Astrocyte (in vitro differentiated cells and primary cell): ENCODE measurements around the gene GRIK5. TPM values are rescaled to one million over a fixed set of nuclear protein-coding genes. Genes with fewer than 3 reads are reported as not detected.

ENCODE experiments used
- DNase-seq: peaks from one replicate; pipeline ENCODE4 v3.0.0-alpha.2; 2010; ENCODE audit warnings: low read depth
- FAIRE-seq: peaks from 2 replicates; lab custom pipeline; 2011; peaks lifted over from hg19 to GRCh38; lab: Jason Lieb, UNC
- H2AFZ ChIP-seq: 2 replicates; pipeline ENCODE4 v1.6.0; 2012; ENCODE audit warnings: low read depth, low read length, inconsistent platforms
- H3K27ac ChIP-seq: 2 replicates; pipeline ENCODE4 v1.5.1; 2011; ENCODE audit warnings: low read depth, low read length, inconsistent platforms
- H3K27me3 ChIP-seq: 2 replicates; pipeline ENCODE4 v1.6.0; 2011; ENCODE audit warnings: low read length, inconsistent platforms; ENCODE audit not compliant: insufficient read depth
- H3K36me3 ChIP-seq: 2 replicates; pipeline ENCODE4 v1.5.1; 2011; ENCODE audit warnings: low read length, inconsistent platforms; ENCODE audit not compliant: insufficient read depth
- H3K4me1 ChIP-seq: 2 replicates; pipeline ENCODE4 v1.5.1; 2011; ENCODE audit warnings: low read length, inconsistent platforms; ENCODE audit not compliant: insufficient read depth
- H3K4me2 ChIP-seq: 2 replicates; pipeline ENCODE4 v1.6.0; 2012; ENCODE audit warnings: low read length, inconsistent platforms
- H3K4me3 ChIP-seq: 2 replicates; pipeline ENCODE4 v1.5.1; 2011; ENCODE audit warnings: low read depth, mild to moderate bottlenecking, low read length, inconsistent platforms; ENCODE audit not compliant: insufficient read depth
- H3K79me2 ChIP-seq: 2 replicates; pipeline ENCODE4 v1.6.0; 2012; ENCODE audit warnings: mild to moderate bottlenecking, low read length, inconsistent platforms; ENCODE audit not compliant: insufficient read depth
- H3K9ac ChIP-seq: 2 replicates; pipeline ENCODE4 v1.6.0; 2012; ENCODE audit warnings: mild to moderate bottlenecking, low read length, inconsistent platforms
- H3K9me3 ChIP-seq: 2 replicates; pipeline ENCODE4 v1.5.1; 2012; ENCODE audit warnings: low read depth, mild to moderate bottlenecking, low read length, inconsistent platforms; ENCODE audit not compliant: insufficient read depth
- H4K20me1 ChIP-seq: 2 replicates; pipeline ENCODE4 v1.6.0; 2012; ENCODE audit warnings: low read length, inconsistent platforms; ENCODE audit not compliant: insufficient read depth
- H3K27ac Mint-ChIP-seq: one replicate; pipeline ENCODE4 v1.8.0; 2021; ENCODE audit warnings: mild to moderate bottlenecking, mixed read lengths; ENCODE audit not compliant: unreplicated experiment
- H3K27me3 Mint-ChIP-seq: one replicate; pipeline ENCODE4 v1.8.0; 2021; ENCODE audit warnings: low read depth, mixed read lengths; ENCODE audit not compliant: unreplicated experiment
- H3K36me3 Mint-ChIP-seq: one replicate; pipeline ENCODE4 v1.8.0; 2021; ENCODE audit warnings: low read depth, mixed read lengths; ENCODE audit not compliant: unreplicated experiment
- H3K4me1 Mint-ChIP-seq: one replicate; pipeline ENCODE4 v1.8.0; 2021; ENCODE audit warnings: low read depth, mixed read lengths; ENCODE audit not compliant: unreplicated experiment
- H3K4me3 Mint-ChIP-seq: one replicate; pipeline ENCODE4 v1.8.0; 2021; ENCODE audit warnings: mild to moderate bottlenecking, moderate library complexity, mixed read lengths; ENCODE audit not compliant: unreplicated experiment
- H3K9me3 Mint-ChIP-seq: one replicate; pipeline ENCODE4 v1.8.0; 2021; ENCODE audit warnings: mild to moderate bottlenecking, mixed read lengths; ENCODE audit not compliant: unreplicated experiment
- EZH2 ChIP-seq: IDR thresholded peaks from 2 replicates; pipeline ENCODE4 v1.6.1; 2012; ENCODE audit warnings: mild to moderate bottlenecking, low read length, inconsistent platforms; ENCODE audit not compliant: insufficient read depth
- total RNA-seq: library from RNA; stranded (reverse); gene quantifications from 2 replicates; pipeline ENCODE4 v1.2.1, GENCODE V29; 2021
- TF ChIP-seq, protein P1 (sequence below): IDR thresholded peaks from 2 replicates; pipeline ENCODE4 v1.5.1; 2011; ENCODE audit warnings: low read depth, mild to moderate bottlenecking, inconsistent platforms, low read length, moderate library complexity; ENCODE audit not compliant: insufficient read depth

The GRIK5 gene
- total RNA-seq, 1 donor from 2014 or later, result 9.2 TPM

DNA sequence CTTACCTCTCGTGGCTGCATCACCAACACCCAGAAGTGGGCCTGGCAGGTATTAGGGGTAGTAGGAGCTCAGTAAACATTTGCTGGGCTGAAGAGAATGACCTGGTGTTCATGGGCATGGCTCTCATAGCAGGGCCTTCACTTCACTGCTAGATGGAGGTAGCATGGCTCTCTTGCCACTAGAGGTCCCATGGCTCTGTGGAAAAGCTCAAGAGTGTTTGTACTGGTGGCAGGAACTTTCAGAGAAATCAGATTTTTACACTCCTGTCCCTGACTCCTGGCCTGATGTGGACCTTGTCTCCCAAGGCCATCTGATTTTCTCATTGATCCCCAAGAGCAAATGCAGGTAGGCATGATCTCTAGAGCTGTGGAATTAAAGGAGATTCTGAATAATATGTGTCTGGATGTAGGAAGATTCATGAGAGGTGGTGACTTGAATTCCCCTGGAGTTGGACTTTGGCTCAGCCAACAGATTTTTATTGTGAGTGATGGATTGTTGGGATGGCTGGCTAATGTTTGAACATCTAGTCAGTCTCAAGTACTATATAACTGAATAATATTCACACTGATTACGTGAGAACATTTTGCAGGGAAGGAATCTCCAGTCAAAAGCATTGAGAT is 11.7 kb upstream of the GRIK5 start:
- H2AFZ ChIP-seq, result no peak overlapping the region
- Mint-ChIP-seq H3K4me3 (peak overlapping the region; percentile 55), H3K4me1 (peaks cover 37% of the 10 kb centered on the region), H3K9me3 (no peaks in the 10 kb centered on the region), H3K36me3 (peaks cover 20% of the 10 kb centered on the region), H3K27me3 (no peaks in the 10 kb centered on the region), H3K27ac (peak overlapping the region; percentile 79)
- no peaks in the 10 kb centered on the region for H3K27me3 ChIP-seq
- no peak overlapping the region for H3K4me2 ChIP-seq
- H3K9ac ChIP-seq, result peak overlapping the region; percentile 15
- H3K9me3 ChIP-seq, result no peaks in the 10 kb centered on the region
- no peak overlapping the region for H3K27ac ChIP-seq
- H4K20me1 ChIP-seq, result peaks cover 61% of the 10 kb centered on the region
- no peak for TF ChIP-seq EZH2
- TF ChIP-seq, protein P1, sequence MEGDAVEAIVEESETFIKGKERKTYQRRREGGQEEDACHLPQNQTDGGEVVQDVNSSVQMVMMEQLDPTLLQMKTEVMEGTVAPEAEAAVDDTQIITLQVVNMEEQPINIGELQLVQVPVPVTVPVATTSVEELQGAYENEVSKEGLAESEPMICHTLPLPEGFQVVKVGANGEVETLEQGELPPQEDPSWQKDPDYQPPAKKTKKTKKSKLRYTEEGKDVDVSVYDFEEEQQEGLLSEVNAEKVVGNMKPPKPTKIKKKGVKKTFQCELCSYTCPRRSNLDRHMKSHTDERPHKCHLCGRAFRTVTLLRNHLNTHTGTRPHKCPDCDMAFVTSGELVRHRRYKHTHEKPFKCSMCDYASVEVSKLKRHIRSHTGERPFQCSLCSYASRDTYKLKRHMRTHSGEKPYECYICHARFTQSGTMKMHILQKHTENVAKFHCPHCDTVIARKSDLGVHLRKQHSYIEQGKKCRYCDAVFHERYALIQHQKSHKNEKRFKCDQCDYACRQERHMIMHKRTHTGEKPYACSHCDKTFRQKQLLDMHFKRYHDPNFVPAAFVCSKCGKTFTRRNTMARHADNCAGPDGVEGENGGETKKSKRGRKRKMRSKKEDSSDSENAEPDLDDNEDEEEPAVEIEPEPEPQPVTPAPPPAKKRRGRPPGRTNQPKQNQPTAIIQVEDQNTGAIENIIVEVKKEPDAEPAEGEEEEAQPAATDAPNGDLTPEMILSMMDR, result peak; percentile 68
- peak; percentile 26 for DNase-seq
- FAIRE-seq, result peak; percentile 84
- H3K4me1 ChIP-seq, result peaks cover 16% of the 10 kb centered on the region
- peaks cover 24% of the 10 kb centered on the region for H3K36me3 ChIP-seq
- no peak overlapping the region for H3K4me3 ChIP-seq
- H3K79me2 ChIP-seq, result peaks cover 57% of the 10 kb centered on the region

- H3K9me3 Mint-ChIP-seq, result no peaks in the 10 kb centered on the region
- Histone ChIP-seq H3K27me3 (no peaks in the 10 kb centered on the region), H3K79me2 (peaks cover 64% of the 10 kb centered on the region), H3K4me2 (no peak overlapping the region), H2AFZ (no peak overlapping the region), H3K9me3 (no peaks in the 10 kb centered on the region), H3K9ac (no peak overlapping the region), H3K27ac (no peak overlapping the region), H3K4me1 (peaks cover 16% of the 10 kb centered on the region), H3K36me3 (peaks cover 24% of the 10 kb centered on the region), H3K4me3 (no peak overlapping the region), H4K20me1 (peaks cover 65% of the 10 kb centered on the region)
- peaks cover 34% of the 10 kb centered on the region for H3K4me1 Mint-ChIP-seq
- peaks cover 20% of the 10 kb centered on the region for H3K36me3 Mint-ChIP-seq
- no peak overlapping the region for H3K27ac Mint-ChIP-seq
- peak overlapping the region; percentile 61 for H3K4me3 Mint-ChIP-seq
- DNase-seq (no peak), FAIRE-seq (no peak)
- no peaks in the 10 kb centered on the region for H3K27me3 Mint-ChIP-seq
- TF ChIP-seq, protein P1, result no peak
- TF ChIP-seq EZH2, result no peak
Measured at GRCh38 chr19:42080764-42081375, 10.9 kb upstream of the GRIK5 start.
